ENCODE data around the gene LYST.

LYST gene

DNA sequence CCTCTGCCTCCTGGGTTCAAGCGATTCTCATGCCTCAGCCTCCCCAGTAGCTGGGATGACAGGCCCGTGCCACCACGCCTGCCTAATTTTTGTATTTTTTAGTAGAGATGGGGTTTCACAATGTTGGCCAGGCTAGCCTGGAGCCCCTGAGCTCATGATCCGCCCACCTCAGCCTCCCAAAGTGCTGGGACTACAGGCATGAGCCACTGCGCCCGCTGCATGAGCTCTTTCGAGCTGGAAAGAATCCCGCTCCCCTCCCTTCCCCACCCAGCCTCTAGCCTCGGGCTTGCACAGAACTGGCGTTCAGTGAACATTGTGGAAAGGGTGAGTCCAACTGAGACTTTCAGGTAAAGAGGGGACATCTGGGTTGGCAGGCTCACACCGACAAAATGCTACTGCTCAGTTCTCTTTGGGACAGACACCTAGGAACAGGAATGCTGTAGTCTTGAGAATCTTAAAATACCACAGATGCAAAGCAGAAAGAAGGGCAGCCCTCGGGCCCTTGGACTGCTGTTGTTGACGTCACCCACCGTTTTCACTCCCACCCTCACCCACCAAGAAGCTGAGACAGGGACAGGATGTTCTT, 207.4 kb downstream of the LYST start:
- Histone ChIP-seq H3K9me2 (replicated peaks; ENCODE audit: control insufficient read depth, low read length) (no peaks in the 10 kb centered on the region), H3K9me3 (ENCODE audit: control insufficient read depth, insufficient read depth, low read length) (no peaks in the 10 kb centered on the region), H3K36me3 (ENCODE audit: control insufficient read depth, low read length) (no peaks in the 10 kb centered on the region), H3F3A (ENCODE audit: control insufficient read depth, insufficient read depth) (no peaks in the 10 kb centered on the region), H3K79me2 (ENCODE audit: control insufficient read depth, low read length) (no peaks in the 10 kb centered on the region), H4K20me1 (ENCODE audit: control insufficient read depth, insufficient read depth, low read depth, low read length) (no peaks in the 10 kb centered on the region), H3K27me3 (ENCODE audit: control insufficient read depth, low read length) (no peaks in the 10 kb centered on the region), H3K4me1 (ENCODE audit: control insufficient read depth, low read length) (no peaks in the 10 kb centered on the region), H3K4me3 (ENCODE audit: low read length) (no peak overlapping the region), H3K27ac (ENCODE audit: low read depth, low read length) (no peak overlapping the region), H3K4me2 (ENCODE audit: low read length) (no peak overlapping the region)
- TF ChIP-seq, protein P1, sequence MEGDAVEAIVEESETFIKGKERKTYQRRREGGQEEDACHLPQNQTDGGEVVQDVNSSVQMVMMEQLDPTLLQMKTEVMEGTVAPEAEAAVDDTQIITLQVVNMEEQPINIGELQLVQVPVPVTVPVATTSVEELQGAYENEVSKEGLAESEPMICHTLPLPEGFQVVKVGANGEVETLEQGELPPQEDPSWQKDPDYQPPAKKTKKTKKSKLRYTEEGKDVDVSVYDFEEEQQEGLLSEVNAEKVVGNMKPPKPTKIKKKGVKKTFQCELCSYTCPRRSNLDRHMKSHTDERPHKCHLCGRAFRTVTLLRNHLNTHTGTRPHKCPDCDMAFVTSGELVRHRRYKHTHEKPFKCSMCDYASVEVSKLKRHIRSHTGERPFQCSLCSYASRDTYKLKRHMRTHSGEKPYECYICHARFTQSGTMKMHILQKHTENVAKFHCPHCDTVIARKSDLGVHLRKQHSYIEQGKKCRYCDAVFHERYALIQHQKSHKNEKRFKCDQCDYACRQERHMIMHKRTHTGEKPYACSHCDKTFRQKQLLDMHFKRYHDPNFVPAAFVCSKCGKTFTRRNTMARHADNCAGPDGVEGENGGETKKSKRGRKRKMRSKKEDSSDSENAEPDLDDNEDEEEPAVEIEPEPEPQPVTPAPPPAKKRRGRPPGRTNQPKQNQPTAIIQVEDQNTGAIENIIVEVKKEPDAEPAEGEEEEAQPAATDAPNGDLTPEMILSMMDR (IDR thresholded peaks at IDR 0.05; ENCODE audit: low read depth, low read length, poor library complexity, severe bottlenecking): no peak
- TF ChIP-seq EZH2phosphoT487 (IDR thresholded peaks at IDR 0.05; ENCODE audit: borderline replicate concordance, low read length): no peak

- H3K4me3 ChIP-seq (ENCODE audit: low read length): no peak overlapping the region
- no peaks in the 10 kb centered on the region for H4K20me1 ChIP-seq (ENCODE audit: control insufficient read depth, insufficient read depth, low read depth, low read length)
- no peaks in the 10 kb centered on the region for H3F3A ChIP-seq (ENCODE audit: control insufficient read depth, insufficient read depth)
- no peak overlapping the region for H3K4me2 ChIP-seq (ENCODE audit: low read length)
- H3K27me3 ChIP-seq (ENCODE audit: control insufficient read depth, low read length): no peaks in the 10 kb centered on the region
- no peaks in the 10 kb centered on the region for H3K9me3 ChIP-seq (ENCODE audit: control insufficient read depth, insufficient read depth, low read length)
- H3K9me2 ChIP-seq (replicated peaks; ENCODE audit: control insufficient read depth, low read length): no peaks in the 10 kb centered on the region
- H3K36me3 ChIP-seq (ENCODE audit: control insufficient read depth, low read length): no peaks in the 10 kb centered on the region
- TF ChIP-seq, protein P1 (IDR thresholded peaks at IDR 0.05; ENCODE audit: low read depth, low read length, poor library complexity, severe bottlenecking): no peak
- TF ChIP-seq EZH2phosphoT487 (IDR thresholded peaks at IDR 0.05; ENCODE audit: borderline replicate concordance, low read length): no peak
- H3K79me2 ChIP-seq (ENCODE audit: control insufficient read depth, low read length): no peaks in the 10 kb centered on the region
- H3K4me1 ChIP-seq (ENCODE audit: control insufficient read depth, low read length): no peaks in the 10 kb centered on the region
- no peak overlapping the region for H3K27ac ChIP-seq (ENCODE audit: low read depth, low read length)
Observed at GRCh38 chr1:235657747-235658526, 208.8 kb downstream of the LYST start.

DNA sequence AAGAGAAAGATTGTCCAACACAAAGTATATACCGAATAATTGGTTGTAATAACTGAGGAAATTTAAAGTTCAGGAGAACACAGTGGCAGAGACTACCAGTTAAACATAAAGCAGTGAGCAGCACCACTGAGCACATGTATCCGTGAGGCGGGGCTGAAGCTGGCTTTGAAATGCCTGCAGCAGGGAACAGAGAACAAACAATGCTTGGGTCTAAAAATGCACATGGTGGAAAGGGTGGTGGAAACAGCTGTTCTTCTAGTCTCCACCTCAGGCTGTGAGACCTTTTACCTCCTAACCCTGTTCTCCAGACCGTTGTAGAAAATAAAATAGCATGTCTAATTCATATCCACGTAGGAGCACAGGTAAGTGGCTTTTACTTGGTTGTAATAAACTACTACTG, 209.4 kb downstream of the LYST start:
- TF ChIP-seq, protein P1 (IDR thresholded peaks at IDR 0.05; ENCODE audit: low read depth, low read length, poor library complexity, severe bottlenecking): no peak
- TF ChIP-seq EZH2phosphoT487 (IDR thresholded peaks at IDR 0.05; ENCODE audit: borderline replicate concordance, low read length): no peak
- Histone ChIP-seq H3K4me3 (ENCODE audit: low read length) (no peak overlapping the region), H3K4me2 (ENCODE audit: low read length) (no peak overlapping the region), H3K27me3 (ENCODE audit: control insufficient read depth, low read length) (no peaks in the 10 kb centered on the region), H4K20me1 (ENCODE audit: control insufficient read depth, insufficient read depth, low read depth, low read length) (no peaks in the 10 kb centered on the region), H3K36me3 (ENCODE audit: control insufficient read depth, low read length) (no peaks in the 10 kb centered on the region), H3K4me1 (ENCODE audit: control insufficient read depth, low read length) (no peaks in the 10 kb centered on the region), H3K27ac (ENCODE audit: low read depth, low read length) (no peak overlapping the region), H3K9me2 (replicated peaks; ENCODE audit: control insufficient read depth, low read length) (no peaks in the 10 kb centered on the region), H3F3A (ENCODE audit: control insufficient read depth, insufficient read depth) (no peaks in the 10 kb centered on the region), H3K9me3 (ENCODE audit: control insufficient read depth, insufficient read depth, low read length) (no peaks in the 10 kb centered on the region), H3K79me2 (ENCODE audit: control insufficient read depth, low read length) (no peaks in the 10 kb centered on the region)

Data from DOHH2 (cell line).